OCI-LY7 (cell line): ENCODE measurements around the gene GRID2. TPM values are rescaled to one million over a fixed set of nuclear protein-coding genes. Genes with fewer than 3 reads are reported as not detected.

Experiments used
- BruUV-seq: library from RNA; stranded (reverse); fragments of 400-500 nt; replicated peaks from 2 replicates; lab custom pipeline; 2021; lab: Mats Ljungman, UMichigan
- CTCF ChIA-PET: fragments of 300-600 bp; sonication (Branson Sonifier 250); formaldehyde crosslinking; loops from one replicate; lab custom pipeline; 2022; ENCODE audit warnings: antibody characterized with exemption; ENCODE audit not compliant: unreplicated experiment; lab: Charles Lee
- POLR2A ChIA-PET: fragments of 300-600 bp; sonication (Branson Sonifier 250); formaldehyde crosslinking; loops from one replicate; lab custom pipeline; 2022; ENCODE audit warnings: antibody characterized with exemption; lab: Charles Lee
- DNase-seq: peaks from one replicate; pipeline ENCODE4 v3.0.0-alpha.2; 2015; ENCODE audit warnings: low spot score
- H2AFZ ChIP-seq: fragments of 200-600 bp; sonication (generic), shearing (Covaris generic); 2 replicates; pipeline ENCODE4 v1.6.1; 2014; ENCODE audit warnings: mild to moderate bottlenecking, antibody characterized with exemption, low read length, moderate library complexity
- H3K27ac ChIP-seq: fragments of 200-600 bp; sonication (generic); 2 replicates; pipeline ENCODE4 v1.5.1; 2014; ENCODE audit warnings: mixed run types, low read depth, mild to moderate bottlenecking, moderate library complexity, low read length, inconsistent platforms; ENCODE audit not compliant: poor library complexity, severe bottlenecking
- H3K36me3 ChIP-seq: fragments of 200-600 bp; sonication (generic); 2 replicates; pipeline ENCODE4 v1.6.1; 2014; ENCODE audit warnings: mild to moderate bottlenecking, antibody characterized with exemption, low read length, moderate library complexity, mixed read lengths; ENCODE audit not compliant: insufficient read depth
- H3K4me1 ChIP-seq: fragments of 200-600 bp; sonication (generic); 2 replicates; pipeline ENCODE4 v1.5.1; 2014; ENCODE audit warnings: mild to moderate bottlenecking, low read length; ENCODE audit not compliant: insufficient read depth, poor library complexity, severe bottlenecking
- H3K4me2 ChIP-seq: fragments of 200-600 bp; sonication (generic); 2 replicates; pipeline ENCODE4 v1.6.1; 2014; ENCODE audit warnings: mild to moderate bottlenecking, low read length
- H3K4me3 ChIP-seq: fragments of 200-600 bp; sonication (generic); 2 replicates; pipeline ENCODE4 v1.5.1; 2014; ENCODE audit warnings: mild to moderate bottlenecking, low read depth, low read length; ENCODE audit not compliant: poor library complexity, severe bottlenecking
- H3K79me2 ChIP-seq: fragments of 200-600 bp; sonication (generic); 2 replicates; pipeline ENCODE4 v1.6.1; 2016; ENCODE audit warnings: low read depth, mild to moderate bottlenecking, low read length, moderate library complexity, mixed read lengths; ENCODE audit not compliant: insufficient read depth
- H3K9me2 ChIP-seq: fragments of 200-600 bp; sonication (generic); 2 replicates; pipeline ENCODE4 v1.6.1; 2016; ENCODE audit warnings: mild to moderate bottlenecking, low read length, mixed read lengths; ENCODE audit not compliant: insufficient read depth
- H3K9me3 ChIP-seq: fragments of 200-600 bp; sonication (generic); 2 replicates; pipeline ENCODE4 v1.6.1; 2014; ENCODE audit warnings: mild to moderate bottlenecking, mixed run types, low read length, mixed read lengths
- H4K20me1 ChIP-seq: fragments of 200-600 bp; sonication (generic); 2 replicates; pipeline ENCODE4 v1.6.1; 2014; ENCODE audit warnings: mild to moderate bottlenecking, antibody characterized with exemption, low read length, moderate library complexity, mixed read lengths; ENCODE audit not compliant: insufficient read depth
- CTCF ChIP-seq: fragments of 200-600 bp; sonication (generic); conservative IDR thresholded peaks from 2 replicates; pipeline ENCODE4 v1.5.1; 2014; ENCODE audit warnings: mild to moderate bottlenecking, antibody characterized with exemption, low read length, moderate library complexity, mixed read lengths
- EZH2phosphoT487 ChIP-seq: fragments of 200-600 bp; sonication (generic); IDR thresholded peaks from 2 replicates; pipeline ENCODE4 v1.6.1; 2018; ENCODE audit warnings: low read depth, borderline replicate concordance, mild to moderate bottlenecking, mixed run types, antibody characterized with exemption, low read length, moderate library complexity, mixed read lengths
- intact Hi-C: fragments of 100-400 bp; cut with micrococcal nuclease; formaldehyde crosslinking; loops from one replicate; pipeline ENCODE4 v1.10.0; 2022; ENCODE audit not compliant: unreplicated experiment
- total RNA-seq, 2 experiments: library from RNA; depleted of rRNA in 1 of 2; stranded (reverse); fragments of >200 nt in 1 of 2; shearing (Covaris generic) in 1 of 2; gene quantifications; 2 replicates each; pipeline ENCODE4 v1.2.3, GENCODE V29; 2014 to 2022

Gene GRID2
- total RNA-seq, 2 experiments from 2014 or later, result not detected

DNA sequence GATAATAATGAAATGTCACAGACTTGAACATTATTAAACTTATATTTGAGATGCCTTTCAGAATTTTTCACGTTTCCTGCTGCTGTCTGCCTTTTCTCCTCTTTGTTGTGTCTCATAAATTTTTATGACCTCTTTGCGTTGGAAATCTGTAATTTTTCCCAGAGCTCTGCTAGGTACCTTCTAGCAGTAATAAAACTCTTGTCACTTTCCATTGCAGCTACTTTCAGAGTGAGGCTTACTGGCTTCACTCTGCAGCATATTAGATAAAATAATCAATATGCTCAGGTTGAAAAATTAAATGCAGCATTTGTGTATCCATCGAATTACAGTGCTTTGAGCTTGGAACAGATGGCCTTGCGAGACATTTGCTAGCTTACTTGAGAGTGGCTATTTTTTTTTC, 689.0 kb downstream of the GRID2 start:
- H3K27ac ChIP-seq, result no peak overlapping the region
- H3K4me1 ChIP-seq, result no peaks in the 10 kb centered on the region
- BruUV-seq, result no TSS peak
- DNase-seq, result no peak
- TF ChIP-seq EZH2phosphoT487 (no peak), CTCF (no peak)
- no peaks in the 10 kb centered on the region for H3K36me3 ChIP-seq
- H4K20me1 ChIP-seq, result no peaks in the 10 kb centered on the region
- no peaks in the 10 kb centered on the region for H3K9me2 ChIP-seq
- H3K9me3 ChIP-seq, result no peaks in the 10 kb centered on the region
- ChIA-PET CTCF (no interaction called here), POLR2A (no interaction called here)
- no peaks in the 10 kb centered on the region for H3K79me2 ChIP-seq
- intact Hi-C loops, result no loop called here
- no peak overlapping the region for H3K4me3 ChIP-seq
- no peak overlapping the region for H3K4me2 ChIP-seq
- H2AFZ ChIP-seq, result no peak overlapping the region

GRCh38 chr4:92994727-92995126, 691.0 kb downstream of the GRID2 start:
- no peaks in the 10 kb centered on the region for H3K79me2 ChIP-seq
- H3K4me1 ChIP-seq, result no peaks in the 10 kb centered on the region
- no peak overlapping the region for H3K4me3 ChIP-seq
- no peaks in the 10 kb centered on the region for H3K9me2 ChIP-seq
- H3K9me3 ChIP-seq, result no peaks in the 10 kb centered on the region
- TF ChIP-seq CTCF (no peak), EZH2phosphoT487 (no peak)
- POLR2A ChIA-PET, result interaction anchor here (0.6 to 0.9 kb wide), 2 partner anchors 13 to 38 kb away, joined by 3 to 4 read pairs; no protein-coding TSS in a partner anchor
- intact Hi-C loops, result no loop called here
- CTCF ChIA-PET, result no interaction called here
- H3K27ac ChIP-seq, result no peak overlapping the region
- no peaks in the 10 kb centered on the region for H4K20me1 ChIP-seq
- no peaks in the 10 kb centered on the region for H3K36me3 ChIP-seq
- no peak overlapping the region for H2AFZ ChIP-seq
- no TSS peak for BruUV-seq
- H3K4me2 ChIP-seq, result no peak overlapping the region
- no peak for DNase-seq

DNA sequence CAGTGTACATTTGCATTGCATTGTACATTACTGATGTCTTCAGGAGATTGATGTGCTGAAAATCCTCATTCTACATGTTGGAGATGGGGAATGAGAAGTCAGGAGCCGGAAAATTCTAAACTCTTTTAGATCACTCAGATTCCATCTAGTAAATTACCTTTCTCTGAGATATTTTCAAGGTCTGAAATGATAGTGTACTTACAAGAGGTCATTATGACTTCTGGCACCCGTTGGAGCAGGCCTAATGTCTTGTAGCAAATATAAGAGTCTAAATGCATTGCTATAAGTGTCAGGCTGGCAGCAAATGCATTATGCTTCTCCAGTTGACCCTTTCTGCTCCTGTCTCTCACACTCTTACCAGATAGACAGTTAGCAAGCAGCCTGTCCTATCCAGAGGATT, 692.8 kb downstream of the GRID2 start:
- H3K27ac ChIP-seq, result no peak overlapping the region
- no peak overlapping the region for H3K4me3 ChIP-seq
- H3K79me2 ChIP-seq, result no peaks in the 10 kb centered on the region
- H3K9me3 ChIP-seq, result no peaks in the 10 kb centered on the region
- H3K4me2 ChIP-seq, result no peak overlapping the region
- H4K20me1 ChIP-seq, result no peaks in the 10 kb centered on the region
- no peak for TF ChIP-seq EZH2phosphoT487
- TF ChIP-seq CTCF, result no peak
- CTCF ChIA-PET, result no interaction called here
- no TSS peak for BruUV-seq
- no peaks in the 10 kb centered on the region for H3K36me3 ChIP-seq
- POLR2A ChIA-PET, result no interaction called here
- no peaks in the 10 kb centered on the region for H3K9me2 ChIP-seq
- no peak for DNase-seq
- H2AFZ ChIP-seq, result no peak overlapping the region
- no peaks in the 10 kb centered on the region for H3K4me1 ChIP-seq
- intact Hi-C loops, result no loop called here
